NCI-H345 treated with DMSO at 0.1 percent for 48 hours (cell line): Measurements from ENCODE around the gene KIAA1671.

Experiments used
- DNase-seq: peaks from one replicate; lab custom pipeline; 2025; ENCODE audit not compliant: unreplicated experiment; lab: John Stamatoyannopoulos, UW

The KIAA1671 gene

GRCh38 chr22:25066861-25067435 is 114.4 kb downstream of the KIAA1671 start:
- no peak for DNase-seq

GRCh38 chr22:25067851-25068421 is 115.4 kb downstream of the KIAA1671 start:
- no peak for DNase-seq

- DNase-seq = no peak
Observed at GRCh38 chr22:25068707-25069106, 116.2 kb downstream of the KIAA1671 start.

GRCh38 chr22:25069426-25069757 is 116.9 kb downstream of the KIAA1671 start:
- no peak for DNase-seq

GRCh38 chr22:25069758-25070481 is 117.4 kb downstream of the KIAA1671 start:
- no peak for DNase-seq

- no peak for DNase-seq
Observed at GRCh38 chr22:25070956-25071355, 118.4 kb downstream of the KIAA1671 start.

DNA sequence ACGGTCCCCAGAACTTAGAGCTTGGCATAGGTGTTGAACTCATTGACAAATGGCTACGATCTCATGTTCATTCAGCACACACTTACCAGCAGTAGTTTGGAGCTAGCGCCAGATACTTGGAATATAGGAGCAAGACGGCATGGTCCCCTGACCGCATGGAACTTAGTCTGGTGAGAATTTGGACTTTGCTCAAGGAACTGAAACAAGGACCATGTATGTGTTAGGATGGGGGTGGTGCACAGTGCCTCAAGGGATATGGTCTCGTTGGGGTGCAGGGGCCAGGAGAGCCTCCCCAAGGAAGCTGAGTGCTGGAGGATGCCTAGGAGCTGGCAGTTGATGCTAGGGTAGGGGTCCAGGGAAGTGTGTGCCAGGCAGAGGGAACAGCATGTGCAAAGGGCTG is 119.2 kb downstream of the KIAA1671 start:
- DNase-seq = no peak

- no peak for DNase-seq
Observed at GRCh38 chr22:25072406-25072805, 119.9 kb downstream of the KIAA1671 start.

DNA sequence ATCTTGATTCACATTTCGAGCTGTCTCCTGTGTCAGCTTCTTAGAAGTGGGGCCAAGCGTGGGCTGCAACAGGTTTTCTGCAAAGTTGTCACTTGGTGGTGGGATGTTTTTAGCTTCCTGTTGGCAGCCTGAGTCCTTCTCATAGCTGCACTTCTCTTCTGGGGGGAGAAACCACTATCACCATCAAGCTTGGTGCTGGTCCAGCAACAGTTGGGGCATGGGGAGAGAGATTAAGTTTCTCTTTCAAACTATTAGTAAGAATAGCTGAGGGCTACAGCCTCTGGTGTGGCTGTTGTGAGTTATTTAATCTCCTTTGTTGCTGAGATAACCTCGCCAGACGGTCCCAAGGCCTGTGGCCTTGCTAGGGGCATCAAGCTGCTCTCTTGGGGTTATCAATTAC is 123.8 kb downstream of the KIAA1671 start:
- DNase-seq = no peak

DNA sequence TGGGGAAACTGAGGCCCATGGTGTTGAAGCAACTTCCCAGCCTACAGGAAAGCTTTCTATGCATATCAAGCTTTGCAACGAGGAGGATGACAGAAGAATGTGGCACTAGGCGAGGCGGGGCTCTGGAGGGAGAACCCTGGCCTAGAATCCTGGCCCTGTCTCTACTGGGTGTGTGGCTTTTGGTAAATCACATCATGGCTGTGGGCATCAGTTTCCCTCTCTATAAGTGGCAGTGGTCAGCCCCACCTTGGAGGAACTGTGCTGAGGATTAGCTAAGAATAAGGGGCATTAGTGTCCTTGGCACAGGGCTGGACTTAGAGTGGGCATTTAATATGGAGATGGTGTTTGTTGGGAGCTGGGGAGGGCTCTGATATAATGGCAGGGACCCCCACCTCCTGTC is 124.5 kb downstream of the KIAA1671 start:
- DNase-seq = no peak

DNA sequence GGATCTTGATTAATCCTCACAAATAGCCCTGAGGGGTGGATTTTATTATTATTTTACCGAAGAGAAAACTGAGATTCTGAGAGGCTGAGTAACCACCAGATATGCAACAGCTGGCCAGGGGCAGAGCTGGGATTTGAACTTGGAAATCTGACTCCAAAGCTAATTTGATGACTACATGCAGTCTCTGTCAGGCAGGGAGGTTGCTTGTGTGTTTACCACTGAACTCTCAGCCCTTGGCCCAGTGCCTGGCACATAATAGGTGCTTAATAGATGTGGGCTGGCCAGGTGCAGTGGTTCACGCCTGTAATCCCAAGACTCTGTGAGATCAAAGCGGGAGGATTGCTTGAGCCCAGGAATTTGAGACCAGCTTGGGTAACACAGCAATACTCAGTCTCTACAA is 125.4 kb downstream of the KIAA1671 start:
- DNase-seq = no peak

- no peak for DNase-seq
Observed at GRCh38 chr22:25078591-25078990, 126.1 kb downstream of the KIAA1671 start.

DNA sequence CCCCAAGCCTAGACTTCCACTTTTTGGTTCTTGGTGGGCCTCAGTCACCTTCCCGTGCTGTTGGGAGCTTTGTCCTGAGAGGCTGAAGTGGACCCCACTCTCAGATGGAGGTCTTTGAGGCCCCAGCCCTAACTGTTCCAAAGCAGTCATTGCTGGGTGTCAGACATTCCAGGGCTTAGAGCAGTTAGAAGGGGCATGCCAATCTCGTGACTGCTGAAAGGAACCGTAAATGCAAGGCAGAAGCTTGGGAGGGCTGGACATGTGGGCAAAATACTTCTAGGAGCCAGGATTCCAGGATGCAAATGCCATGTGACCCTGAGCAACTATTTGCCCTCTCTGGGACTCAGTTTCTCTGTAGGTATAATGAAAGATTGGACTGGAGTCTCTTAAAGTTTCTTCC is 128.3 kb downstream of the KIAA1671 start:
- no peak for DNase-seq

GRCh38 chr22:25081409-25081824 is 128.9 kb downstream of the KIAA1671 start:
- DNase-seq = no peak

DNA sequence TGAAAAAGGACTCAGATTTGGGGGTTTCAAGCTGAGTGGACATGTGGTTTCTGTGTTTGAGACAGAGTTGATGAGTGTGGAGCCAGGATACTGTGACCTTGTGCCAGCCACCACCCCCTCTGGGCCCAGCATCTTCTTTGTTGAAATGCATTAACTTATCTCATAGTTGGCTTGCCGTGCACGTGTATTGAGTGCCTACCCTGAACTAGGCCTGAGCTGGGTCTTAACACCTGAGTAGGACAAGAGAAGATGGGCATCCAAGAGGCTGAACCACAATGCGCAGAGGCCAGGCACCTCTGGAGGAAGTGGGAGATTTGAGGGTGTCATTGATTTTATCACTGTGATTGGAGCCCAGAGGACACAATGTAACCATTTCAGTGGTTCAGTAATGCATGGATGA is 129.6 kb downstream of the KIAA1671 start:
- DNase-seq = no peak

GRCh38 chr22:25083056-25083806 is 130.7 kb downstream of the KIAA1671 start:
- DNase-seq = no peak

DNA sequence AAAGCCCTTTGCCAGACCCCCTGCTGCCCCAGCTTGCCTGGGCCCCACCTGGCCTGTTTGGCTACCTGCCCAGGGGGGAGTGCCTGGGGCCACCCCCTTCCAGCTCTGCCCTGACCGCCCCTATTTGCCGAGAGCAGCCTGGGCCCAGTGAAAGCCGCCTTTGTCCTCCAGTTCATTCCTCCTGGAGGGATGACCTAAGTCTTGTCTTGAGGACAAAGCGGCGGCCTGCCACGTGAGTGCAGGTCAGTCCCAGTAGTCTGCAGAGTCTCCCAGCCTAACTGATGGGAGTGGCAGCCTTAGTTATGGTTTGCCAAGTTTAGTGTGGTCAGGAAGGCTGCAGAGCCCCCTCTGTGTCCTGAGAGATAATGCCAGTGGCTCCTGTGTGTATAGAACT is 131.3 kb downstream of the KIAA1671 start:
- DNase-seq = peak; percentile 39

DNA sequence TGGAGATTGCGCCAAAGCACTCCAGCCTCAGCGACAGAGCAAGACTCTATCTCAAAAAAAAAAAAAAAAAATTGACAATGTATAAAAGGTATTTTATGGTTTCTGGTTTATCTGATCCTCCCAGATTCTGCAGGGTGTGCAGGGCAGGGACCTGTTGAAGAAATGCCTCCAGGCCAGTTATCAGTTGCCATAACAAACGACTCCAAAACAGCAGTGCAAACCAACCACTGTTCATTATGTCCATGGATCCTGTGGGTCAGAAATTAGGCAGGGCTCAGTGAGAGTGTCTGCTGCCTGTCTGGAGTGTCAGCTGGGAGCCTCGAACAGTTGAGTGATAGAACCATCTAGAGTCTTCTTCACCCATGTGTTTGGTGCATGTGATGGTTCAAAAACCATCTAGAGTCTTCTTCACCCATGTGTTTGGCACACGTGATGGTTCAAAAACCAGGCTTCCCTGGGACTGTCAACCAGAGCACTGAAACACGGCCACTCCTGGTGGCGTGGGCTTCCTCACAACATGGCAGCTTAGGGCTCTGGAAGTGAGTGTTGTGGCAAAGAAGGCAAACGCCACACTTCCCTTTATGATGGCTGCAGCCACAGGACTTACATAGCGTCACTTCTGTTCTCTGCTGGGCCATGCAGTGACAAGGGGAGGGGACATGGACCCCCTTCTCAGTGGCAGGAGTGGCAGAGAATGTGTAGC is 132.0 kb downstream of the KIAA1671 start:
- no peak for DNase-seq

DNA sequence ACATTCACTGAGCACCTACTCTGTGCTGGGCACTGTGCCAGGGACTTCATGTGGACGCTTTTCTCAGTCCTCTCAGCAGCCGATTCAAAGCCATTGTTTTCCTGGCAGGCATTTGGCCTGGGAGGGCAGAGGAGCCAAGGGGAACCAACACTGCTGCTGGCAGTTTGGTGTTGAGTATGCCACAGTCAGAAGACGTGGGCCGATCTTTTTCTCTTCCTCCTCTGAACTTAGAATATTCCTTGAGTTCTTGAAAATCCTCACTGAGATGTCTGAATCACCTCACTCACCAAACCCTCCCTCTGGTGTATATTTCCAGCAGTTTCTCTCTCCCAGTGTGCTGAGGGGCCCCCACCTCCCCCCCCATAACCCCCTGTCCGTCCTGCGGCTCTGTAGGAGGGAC is 132.6 kb downstream of the KIAA1671 start:
- no peak for DNase-seq

DNA sequence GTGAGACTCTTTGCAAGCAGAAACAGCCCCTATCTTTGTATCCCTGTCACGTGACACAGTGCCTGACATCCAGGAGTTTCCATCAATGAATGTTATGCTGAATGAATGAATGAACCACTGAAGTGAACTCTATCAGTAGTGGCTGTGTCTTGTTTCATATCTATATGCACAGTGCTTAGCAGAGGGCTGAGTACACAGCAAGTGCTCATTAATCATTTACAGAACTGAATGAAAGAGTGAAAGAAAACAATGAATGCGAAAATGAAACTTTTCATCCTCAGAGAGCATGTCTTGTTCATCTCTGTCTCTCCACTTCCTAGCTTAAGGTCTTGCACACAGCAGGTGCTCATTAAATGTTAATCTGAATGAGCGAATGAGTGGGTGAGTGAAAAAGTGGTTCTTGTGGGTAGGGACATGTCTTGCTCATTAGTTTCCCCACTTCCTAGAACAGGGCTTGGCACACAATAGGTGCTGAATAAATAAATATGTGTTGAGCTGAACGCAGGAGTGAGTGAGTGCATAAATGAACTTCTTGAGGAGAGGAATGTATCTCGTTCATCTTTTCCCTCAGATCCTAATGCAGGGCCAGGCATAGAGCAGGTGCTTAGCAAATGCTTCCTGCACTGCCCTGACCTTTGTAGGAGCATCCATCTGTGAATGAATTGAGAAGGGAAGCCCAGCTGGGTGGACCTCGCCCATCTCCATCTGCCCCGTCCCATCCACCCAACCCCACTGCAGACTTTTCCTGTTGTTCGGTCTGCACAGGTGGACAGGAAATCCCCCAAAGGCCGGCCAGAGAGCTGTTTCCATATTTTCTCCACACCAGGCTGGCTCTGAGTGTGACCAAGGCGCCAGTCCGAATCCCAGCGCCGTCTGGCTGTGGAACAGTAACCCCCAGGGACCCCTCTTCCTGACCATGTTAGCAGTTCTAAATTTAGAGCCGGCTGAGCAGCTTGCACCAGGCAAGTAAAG is 133.7 kb downstream of the KIAA1671 start:
- DNase-seq = no peak
